ENCODE results near the gene AVPR2. TPM values are rescaled to one million over a fixed set of nuclear protein-coding genes. Genes with fewer than 3 reads are reported as not detected.

Gene AVPR2
- total RNA-seq, 5 donors from 2014 or later (not counting 1 experiment from before 2014, with no cell fraction given): not detected

GRCh38 chrX:153917869-153918268 lies 13.4 kb downstream of the AVPR2 start:
- Mint-ChIP-seq H3K27ac (no peak overlapping the region), H3K36me3 (peaks cover 10% of the 10 kb centered on the region), H3K4me1 (peaks cover 15 to 31% (median 24%) of the 10 kb centered on the region in 3 donors), H3K27me3 (peaks cover 0 to 24% of the 10 kb centered on the region in 2 donors), H3K4me3 (no peak overlapping the region), H3K9me3 (no peaks in the 10 kb centered on the region)
- no peak for ATAC-seq (replicated peaks in 1 of 4)
- Histone ChIP-seq H3K4me3 (ENCODE audit: control insufficient read depth in 1 of 2, extremely low read depth in 1 of 2, low read length in 1 of 2) (no peak overlapping the region), H3K27ac (ENCODE audit: low read length) (no peak overlapping the region), H3K27me3 (replicated peaks in 1 of 2; ENCODE audit: control insufficient read depth in 2 of 2, extremely low read depth in 1 of 2, insufficient read depth in 2 of 2, low read length in 1 of 2) (no peaks in the 10 kb centered on the region), H3K36me3 (ENCODE audit: control insufficient read depth in 2 of 2, extremely low read depth in 1 of 2, insufficient read depth in 1 of 2, low read length in 1 of 2) (peaks cover 16 to 62% of the 10 kb centered on the region in 2 donors), H3K9me3 (no peaks in the 10 kb centered on the region), H3K4me1 (ENCODE audit: control insufficient read depth in 1 of 2, extremely low read depth in 1 of 2, insufficient read depth in 2 of 2, low read length in 2 of 2) (peaks cover 0 to 33% of the 10 kb centered on the region in 2 experiments)
- DNase-seq: no peak
- ChIA-PET POLR2A (no interaction called here), CTCF (no interaction called here)
- WGBS (ENCODE audit: insufficient coverage): 100% methylated on average over 1 of the region's 6 CpGs

GRCh38 chrX:153919281-153919680 lies 14.8 kb downstream of the AVPR2 start:
- H3K4me3 Mint-ChIP-seq: no peak overlapping the region
- H3K27me3 Mint-ChIP-seq: peaks cover 0 to 24% of the 10 kb centered on the region in 2 donors
- Histone ChIP-seq H3K9me3 (no peaks in the 10 kb centered on the region), H3K4me1 (ENCODE audit: control insufficient read depth in 1 of 2, extremely low read depth in 1 of 2, insufficient read depth in 2 of 2, low read length in 2 of 2) (peaks cover 2 to 40% of the 10 kb centered on the region in 2 experiments), H3K27ac (ENCODE audit: low read length) (no peak overlapping the region), H3K36me3 (ENCODE audit: control insufficient read depth in 2 of 2, extremely low read depth in 1 of 2, insufficient read depth in 1 of 2, low read length in 1 of 2) (peaks cover 16 to 54% of the 10 kb centered on the region in 2 donors), H3K4me3 (ENCODE audit: control insufficient read depth in 1 of 2, extremely low read depth in 1 of 2, low read length in 1 of 2) (no peak overlapping the region), H3K27me3 (replicated peaks in 1 of 2; ENCODE audit: control insufficient read depth in 2 of 2, extremely low read depth in 1 of 2, insufficient read depth in 2 of 2, low read length in 1 of 2) (no peaks in the 10 kb centered on the region)
- ChIA-PET CTCF (no interaction called here), POLR2A (no interaction called here)
- peaks cover 7% of the 10 kb centered on the region for H3K36me3 Mint-ChIP-seq
- H3K9me3 Mint-ChIP-seq: no peaks in the 10 kb centered on the region
- 100% methylated on average over 1 of the region's 13 CpGs for WGBS (ENCODE audit: insufficient coverage)
- peaks cover 27 to 43% (median 39%) of the 10 kb centered on the region in 3 donors for H3K4me1 Mint-ChIP-seq
- DNase-seq (no peak), ATAC-seq (replicated peaks in 1 of 4) (no peak)
- peak overlapping the region in 1 of 2 donors; percentile 34 for H3K27ac Mint-ChIP-seq

- Histone ChIP-seq H3K4me1 (ENCODE audit: control insufficient read depth in 1 of 2, extremely low read depth in 1 of 2, insufficient read depth in 2 of 2, low read length in 2 of 2) (peaks cover 2 to 49% of the 10 kb centered on the region in 2 experiments), H3K27me3 (replicated peaks in 1 of 2; ENCODE audit: control insufficient read depth in 2 of 2, extremely low read depth in 1 of 2, insufficient read depth in 2 of 2, low read length in 1 of 2) (no peaks in the 10 kb centered on the region), H3K9me3 (no peaks in the 10 kb centered on the region), H3K27ac (ENCODE audit: low read length) (no peak overlapping the region), H3K4me3 (ENCODE audit: control insufficient read depth in 1 of 2, extremely low read depth in 1 of 2, low read length in 1 of 2) (no peak overlapping the region), H3K36me3 (ENCODE audit: control insufficient read depth in 2 of 2, extremely low read depth in 1 of 2, insufficient read depth in 1 of 2, low read length in 1 of 2) (peaks cover 15 to 46% of the 10 kb centered on the region in 2 donors)
- POLR2A ChIA-PET: no interaction called here
- no peak overlapping the region for H3K4me3 Mint-ChIP-seq
- ATAC-seq (replicated peaks in 1 of 4): no peak
- WGBS (ENCODE audit: insufficient coverage): 100% methylated on average over 7 of the region's 14 CpGs
- H3K27me3 Mint-ChIP-seq: peaks cover 0 to 19% of the 10 kb centered on the region in 2 donors
- H3K36me3 Mint-ChIP-seq: peaks cover 7% of the 10 kb centered on the region
- H3K9me3 Mint-ChIP-seq: no peaks in the 10 kb centered on the region
- no peak for DNase-seq
- CTCF ChIA-PET: no interaction called here
- H3K4me1 Mint-ChIP-seq: peaks cover 40 to 49% (median 47%) of the 10 kb centered on the region in 3 donors
- no peak overlapping the region for H3K27ac Mint-ChIP-seq
Measured at GRCh38 chrX:153920546-153920945, 16.1 kb downstream of the AVPR2 start.

GRCh38 chrX:153921070-153921469 lies 16.6 kb downstream of the AVPR2 start:
- H3K4me1 ChIP-seq (ENCODE audit: control insufficient read depth in 1 of 2, extremely low read depth in 1 of 2, insufficient read depth in 2 of 2, low read length in 2 of 2): peaks cover 2 to 52% of the 10 kb centered on the region in 2 experiments
- H3K4me3 Mint-ChIP-seq: peak overlapping the region in 1 of 3 donors; percentile 95
- H3K27me3 Mint-ChIP-seq: peaks cover 0 to 14% of the 10 kb centered on the region in 2 donors
- H3K27ac ChIP-seq (ENCODE audit: low read length): no peak overlapping the region
- H3K27ac Mint-ChIP-seq: no peak overlapping the region
- peaks cover 13 to 42% of the 10 kb centered on the region in 2 donors for H3K36me3 ChIP-seq (ENCODE audit: control insufficient read depth in 2 of 2, extremely low read depth in 1 of 2, insufficient read depth in 1 of 2, low read length in 1 of 2)
- ChIA-PET POLR2A (no interaction called here), CTCF (no interaction called here)
- H3K27me3 ChIP-seq (replicated peaks in 1 of 2; ENCODE audit: control insufficient read depth in 2 of 2, extremely low read depth in 1 of 2, insufficient read depth in 2 of 2, low read length in 1 of 2): no peaks in the 10 kb centered on the region
- ATAC-seq (replicated peaks in 1 of 4) (no peak), DNase-seq (no peak)
- WGBS (ENCODE audit: insufficient coverage): 100% methylated on average over 10 of the region's 16 CpGs
- peaks cover 7% of the 10 kb centered on the region for H3K36me3 Mint-ChIP-seq
- no peaks in the 10 kb centered on the region for H3K9me3 ChIP-seq
- peaks cover 43 to 46% (median 45%) of the 10 kb centered on the region in 3 donors for H3K4me1 Mint-ChIP-seq
- no peaks in the 10 kb centered on the region for H3K9me3 Mint-ChIP-seq
- no peak overlapping the region for H3K4me3 ChIP-seq (ENCODE audit: control insufficient read depth in 1 of 2, extremely low read depth in 1 of 2, low read length in 1 of 2)

GRCh38 chrX:153921511-153922446 lies 17.3 kb downstream of the AVPR2 start:
- CTCF ChIA-PET: interaction anchor here in 1 of 2 donors (0.6 to 3.9 kb wide), 2 partner anchors 17 to 26 kb away, joined by 7 to 36 read pairs; no protein-coding TSS in a partner anchor
- H3K27ac Mint-ChIP-seq: peak overlapping the region; percentile 84 to 95
- 66% methylated on average over 19 of the region's 40 CpGs for WGBS (ENCODE audit: insufficient coverage)
- peak overlapping the region; percentile 15 to 46 for H3K4me3 ChIP-seq (ENCODE audit: control insufficient read depth in 1 of 2, extremely low read depth in 1 of 2, low read length in 1 of 2)
- H3K9me3 ChIP-seq: no peaks in the 10 kb centered on the region
- peaks cover 13 to 37% of the 10 kb centered on the region in 2 donors for H3K36me3 ChIP-seq (ENCODE audit: control insufficient read depth in 2 of 2, extremely low read depth in 1 of 2, insufficient read depth in 1 of 2, low read length in 1 of 2)
- peaks cover 7% of the 10 kb centered on the region for H3K36me3 Mint-ChIP-seq
- POLR2A ChIA-PET: interaction anchor here in 1 of 2 donors (0.5 kb wide), 1 partner anchor 123 kb away, joined by 4 read pairs; no protein-coding TSS in a partner anchor
- peaks cover 0 to 8% of the 10 kb centered on the region in 2 donors for H3K27me3 Mint-ChIP-seq
- no peak for ATAC-seq (replicated peaks in 1 of 4)
- H3K9me3 Mint-ChIP-seq: no peaks in the 10 kb centered on the region
- H3K4me3 Mint-ChIP-seq: peak overlapping the region; percentile 86 to 95 (median 94)
- H3K27ac ChIP-seq (ENCODE audit: low read length): peak overlapping the region; percentile 23
- H3K4me1 Mint-ChIP-seq: peaks cover 42 to 45% (median 44%) of the 10 kb centered on the region in 3 donors
- H3K27me3 ChIP-seq (replicated peaks in 1 of 2; ENCODE audit: control insufficient read depth in 2 of 2, extremely low read depth in 1 of 2, insufficient read depth in 2 of 2, low read length in 1 of 2): no peaks in the 10 kb centered on the region
- DNase-seq: no peak
- peaks cover 2 to 55% of the 10 kb centered on the region in 2 experiments for H3K4me1 ChIP-seq (ENCODE audit: control insufficient read depth in 1 of 2, extremely low read depth in 1 of 2, insufficient read depth in 2 of 2, low read length in 2 of 2)

GRCh38 chrX:153922932-153923857 lies 18.7 kb downstream of the AVPR2 start:
- Histone ChIP-seq H3K36me3 (ENCODE audit: control insufficient read depth in 2 of 2, extremely low read depth in 1 of 2, insufficient read depth in 1 of 2, low read length in 1 of 2) (peaks cover 13 to 32% of the 10 kb centered on the region in 2 donors), H3K27me3 (replicated peaks in 1 of 2; ENCODE audit: control insufficient read depth in 2 of 2, extremely low read depth in 1 of 2, insufficient read depth in 2 of 2, low read length in 1 of 2) (no peaks in the 10 kb centered on the region), H3K9me3 (no peaks in the 10 kb centered on the region), H3K4me3 (ENCODE audit: control insufficient read depth in 1 of 2, extremely low read depth in 1 of 2, low read length in 1 of 2) (peak overlapping the region; percentile 17 to 21), H3K4me1 (ENCODE audit: control insufficient read depth in 1 of 2, extremely low read depth in 1 of 2, insufficient read depth in 2 of 2, low read length in 2 of 2) (peaks cover 5 to 64% of the 10 kb centered on the region in 2 experiments), H3K27ac (ENCODE audit: low read length) (peak overlapping the region; percentile 49)
- peaks cover 0 to 8% of the 10 kb centered on the region in 2 donors for H3K27me3 Mint-ChIP-seq
- no peaks in the 10 kb centered on the region for H3K36me3 Mint-ChIP-seq
- POLR2A ChIA-PET: no interaction called here
- WGBS (ENCODE audit: insufficient coverage): 21% methylated on average over 9 of the region's 25 CpGs
- H3K4me1 Mint-ChIP-seq: peaks cover 42 to 56% (median 49%) of the 10 kb centered on the region in 3 donors
- H3K27ac Mint-ChIP-seq: peak overlapping the region; percentile 95 to 98
- CTCF ChIA-PET: interaction anchor here (0.6 to 3.9 kb wide), 6 partner anchors 11 to 1022 kb away, joined by 4 to 36 read pairs (median 6); no protein-coding TSS in a partner anchor
- peak overlapping the region; percentile 86 to 95 (median 94) for H3K4me3 Mint-ChIP-seq
- DNase-seq: no peak
- ATAC-seq (replicated peaks in 1 of 4): no peak
- H3K9me3 Mint-ChIP-seq: no peaks in the 10 kb centered on the region
